HG03469 (cell line): ENCODE results near the gene ZBTB7C.
A peak's percentile ranks its signal among the peaks of the same experiment; 100 is the strongest.

Source experiments
- ATAC-seq: cut with Tn5 transposase; IDR thresholded peaks from one replicate; pipeline ENCODE4 v1.9.1; 2021; ENCODE audit warnings: mild to moderate bottlenecking, moderate library complexity, moderate number of reproducible peaks; ENCODE audit not compliant: unreplicated experiment

ZBTB7C gene

GRCh38 chr18:48263914-48264902, 145.0 kb downstream of the ZBTB7C start:
- no peak for ATAC-seq

GRCh38 chr18:48263192-48263853, 145.9 kb downstream of the ZBTB7C start:
- ATAC-seq, result no peak

- no peak for ATAC-seq
These were observed 148.9 kb downstream of the ZBTB7C start for GRCh38 chr18:48260237-48260636.

- no peak for ATAC-seq
These were observed 152.3 kb downstream of the ZBTB7C start for GRCh38 chr18:48256848-48257247.

- no peak for ATAC-seq
These were observed 155.0 kb downstream of the ZBTB7C start for GRCh38 chr18:48254077-48254602.

GRCh38 chr18:48252525-48252924, 156.7 kb downstream of the ZBTB7C start:
- ATAC-seq, result no peak

- ATAC-seq, result no peak
These were observed 158.3 kb downstream of the ZBTB7C start for GRCh38 chr18:48250918-48251317.

- no peak for ATAC-seq
These were observed 158.7 kb downstream of the ZBTB7C start for GRCh38 chr18:48250362-48250907.

- ATAC-seq, result no peak
These were observed 159.3 kb downstream of the ZBTB7C start for GRCh38 chr18:48249854-48250253.

GRCh38 chr18:48244530-48244929, 164.7 kb downstream of the ZBTB7C start:
- ATAC-seq, result no peak

GRCh38 chr18:48238636-48239035, 170.5 kb downstream of the ZBTB7C start:
- no peak for ATAC-seq

GRCh38 chr18:48238206-48238605, 171.0 kb downstream of the ZBTB7C start:
- ATAC-seq, result no peak

- no peak for ATAC-seq
These were observed 172.4 kb downstream of the ZBTB7C start for GRCh38 chr18:48236822-48237221.

GRCh38 chr18:48230467-48231113, 178.6 kb downstream of the ZBTB7C start:
- ATAC-seq, result no peak

- no peak for ATAC-seq
These were observed 179.6 kb downstream of the ZBTB7C start for GRCh38 chr18:48229552-48229981.

- ATAC-seq, result no peak
These were observed 180.3 kb downstream of the ZBTB7C start for GRCh38 chr18:48228841-48229240.

- no peak for ATAC-seq
These were observed 180.9 kb downstream of the ZBTB7C start for GRCh38 chr18:48228301-48228715.

GRCh38 chr18:48227206-48227605, 182.0 kb downstream of the ZBTB7C start:
- ATAC-seq, result no peak

GRCh38 chr18:48226401-48226800, 182.8 kb downstream of the ZBTB7C start:
- ATAC-seq, result no peak

- peak; percentile 69 for ATAC-seq
These were observed 187.1 kb downstream of the ZBTB7C start for GRCh38 chr18:48222118-48222517.
